Stimulated activated CD4-positive, alpha-beta T cell treated with anti-CD3 and anti-CD28 coated beads, Interleukin-4, amount 100 ng/mL, for 48 hours (primary cell): Measurements from ENCODE around the gene SUFU.
"Not testable (repeated sequence)": the region's sequence is repeated elsewhere in the genome, so short reads cannot be mapped to it uniquely, and the experiment has no call there.

ENCODE experiments used
- DNase-seq, 2 donors: peaks; one replicate each; pipeline ENCODE4 v3.0.0-alpha.2; 2020; ENCODE audit warnings: low read depth in 2 of 2

SUFU gene

GRCh38 chr10:102650655-102651454 is 147.1 kb downstream of the SUFU start:
- DNase-seq = no peak

GRCh38 chr10:102651455-102652169 is 147.8 kb downstream of the SUFU start:
- no peak for DNase-seq

DNA sequence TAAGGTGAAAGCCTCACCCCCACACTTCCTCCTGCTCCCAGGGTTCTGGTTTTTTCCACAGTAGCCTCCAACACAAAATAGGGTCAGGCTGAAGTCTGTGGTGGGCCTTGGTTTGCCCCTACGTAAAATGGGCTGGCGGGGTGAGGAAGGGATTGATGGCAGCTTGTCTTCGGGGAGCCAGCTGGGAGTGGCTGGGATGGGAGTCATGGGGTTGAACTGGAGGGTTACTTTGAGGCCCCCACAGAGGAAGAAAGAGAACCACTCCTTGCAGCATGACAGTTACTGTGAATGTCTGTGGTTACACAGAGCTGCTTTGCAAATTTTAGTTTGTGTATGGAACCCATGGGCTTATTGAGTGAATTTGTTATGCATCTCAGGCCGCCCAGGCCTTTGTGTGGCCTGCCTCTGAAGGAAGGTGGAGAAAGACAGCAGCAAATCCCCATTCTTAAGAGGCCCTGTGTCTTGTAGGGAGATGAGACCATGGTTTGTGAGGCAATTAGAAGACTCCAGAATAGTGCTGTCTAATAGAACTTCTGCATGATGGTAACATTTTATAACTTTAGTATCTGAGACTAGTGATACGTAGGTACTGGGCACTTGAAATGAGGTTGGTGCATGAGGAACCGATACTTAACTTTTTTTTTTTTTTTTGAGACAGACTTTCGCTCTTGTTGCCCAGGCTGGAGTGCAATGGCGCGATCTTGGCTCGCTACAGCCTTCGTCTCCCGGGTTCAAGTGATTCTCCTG is 148.6 kb downstream of the SUFU start:
- no peak for DNase-seq

DNA sequence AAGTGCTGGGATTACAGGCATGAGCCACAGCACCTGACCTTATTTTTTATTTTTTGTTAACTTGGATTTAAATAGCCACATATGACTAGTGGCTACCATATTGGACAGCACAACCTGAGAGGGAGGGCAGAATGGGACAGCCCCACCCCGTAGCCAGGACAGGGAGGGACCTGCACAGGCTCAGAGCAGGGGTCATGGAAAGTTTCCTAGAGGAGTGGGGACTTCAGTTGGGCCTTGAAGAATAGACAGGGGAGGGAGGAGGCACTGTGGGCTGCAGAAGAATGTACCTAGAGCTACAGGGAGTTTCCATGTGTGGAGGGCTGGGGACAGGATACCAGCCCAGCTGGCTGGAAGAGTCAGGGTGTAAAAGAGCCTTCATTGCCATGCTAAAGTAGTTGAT is 149.3 kb downstream of the SUFU start:
- no peak for DNase-seq

DNA sequence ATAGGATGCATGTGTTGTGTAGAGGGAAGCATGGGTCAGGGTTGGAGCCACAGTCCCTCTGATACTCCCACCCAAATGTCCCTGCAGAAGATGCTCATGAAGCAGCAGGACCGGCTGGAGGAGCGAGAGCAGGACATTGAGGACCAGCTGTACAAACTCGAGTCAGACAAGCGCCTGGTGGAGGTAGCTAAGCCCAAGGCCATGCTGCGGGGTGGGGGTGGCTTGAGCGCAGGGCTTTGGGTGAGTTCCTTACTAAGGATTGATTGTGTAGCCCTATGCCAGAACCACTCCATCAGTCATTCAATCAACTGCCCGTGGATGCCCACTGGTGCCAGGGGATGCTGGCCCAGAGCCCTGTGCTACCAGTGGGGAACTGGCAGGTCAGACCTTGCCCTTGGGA is 150.8 kb downstream of the SUFU start:
- DNase-seq = no peak

DNA sequence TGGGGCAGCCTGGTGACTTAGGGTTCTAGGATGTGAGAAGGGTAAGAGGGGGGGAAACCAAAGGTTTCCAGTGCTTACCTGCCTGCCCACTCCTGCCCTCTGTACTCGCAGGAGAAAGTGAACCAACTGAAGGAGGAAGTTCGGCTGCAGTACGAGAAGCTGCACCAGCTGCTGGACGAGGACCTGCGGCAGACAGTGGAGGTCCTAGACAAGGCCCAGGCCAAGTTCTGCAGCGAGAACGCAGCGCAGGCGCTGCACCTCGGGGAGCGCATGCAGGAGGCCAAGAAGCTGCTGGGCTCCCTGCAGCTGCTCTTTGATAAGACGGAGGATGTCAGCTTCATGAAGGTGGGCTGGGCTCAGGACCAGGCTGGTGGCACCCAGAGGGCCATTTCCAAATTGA is 151.2 kb downstream of the SUFU start:
- no peak for DNase-seq

DNA sequence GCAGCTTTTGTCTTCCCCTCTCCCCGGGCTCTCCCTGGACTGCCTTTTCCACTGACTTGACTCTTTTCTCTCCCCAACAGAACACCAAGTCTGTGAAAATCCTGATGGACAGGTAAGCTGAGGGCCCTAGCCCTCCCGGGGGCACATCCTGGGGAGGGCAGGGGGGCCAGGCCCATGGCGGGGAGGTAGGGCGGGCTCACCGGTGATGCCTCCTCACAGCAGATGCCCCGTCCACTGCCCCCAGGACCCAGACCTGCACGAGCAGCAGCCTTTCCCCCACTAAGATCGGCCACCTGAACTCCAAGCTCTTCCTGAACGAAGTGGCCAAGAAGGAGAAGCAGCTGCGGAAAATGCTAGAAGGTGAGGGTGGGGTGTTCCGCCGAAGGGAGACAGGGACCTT is 152.3 kb downstream of the SUFU start:
- DNase-seq = no peak

DNA sequence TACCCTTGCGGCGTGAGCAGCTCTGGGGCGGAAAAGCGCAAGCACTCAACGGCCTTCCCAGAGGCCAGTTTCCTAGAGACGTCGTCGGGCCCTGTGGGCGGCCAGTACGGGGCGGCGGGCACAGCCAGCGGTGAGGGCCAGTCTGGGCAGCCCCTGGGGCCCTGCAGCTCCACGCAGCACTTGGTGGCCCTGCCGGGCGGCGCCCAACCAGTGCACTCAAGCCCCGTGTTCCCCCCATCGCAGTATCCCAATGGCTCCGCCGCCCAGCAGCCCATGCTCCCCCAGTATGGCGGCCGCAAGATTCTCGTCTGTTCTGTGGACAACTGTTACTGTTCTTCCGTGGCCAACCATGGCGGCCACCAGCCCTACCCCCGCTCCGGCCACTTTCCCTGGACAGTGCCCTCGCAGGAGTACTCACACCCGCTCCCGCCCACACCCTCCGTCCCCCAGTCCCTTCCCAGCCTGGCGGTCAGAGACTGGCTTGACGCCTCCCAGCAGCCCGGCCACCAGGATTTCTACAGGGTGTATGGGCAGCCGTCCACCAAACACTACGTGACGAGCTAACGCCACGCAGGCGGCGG is 153.1 kb downstream of the SUFU start:
- DNase-seq = no peak

- DNase-seq = no peak
Observed at GRCh38 chr10:102657451-102657850, 153.7 kb downstream of the SUFU start.

GRCh38 chr10:102657984-102658724 is 154.4 kb downstream of the SUFU start:
- DNase-seq = no peak

DNA sequence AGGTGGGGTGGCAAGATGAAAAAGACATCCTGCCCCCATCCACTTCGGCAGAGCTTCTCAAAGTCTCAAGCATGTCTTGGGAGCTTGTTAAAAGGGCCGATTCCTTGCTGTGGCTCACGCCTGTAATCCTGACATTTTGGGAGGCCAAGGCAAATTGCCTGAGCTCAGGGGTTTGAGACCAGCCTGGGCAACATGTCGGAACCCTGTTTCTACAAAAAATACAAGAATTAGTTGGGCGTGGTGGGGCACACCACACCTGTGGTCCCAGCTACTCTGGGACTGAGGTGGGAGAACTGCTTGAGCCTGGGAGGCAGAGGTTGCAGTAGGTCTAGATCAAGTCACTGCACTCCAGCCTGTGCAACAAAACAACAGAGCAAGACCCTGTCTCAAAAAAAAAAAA is 155.0 kb downstream of the SUFU start:
- no peak for DNase-seq

DNA sequence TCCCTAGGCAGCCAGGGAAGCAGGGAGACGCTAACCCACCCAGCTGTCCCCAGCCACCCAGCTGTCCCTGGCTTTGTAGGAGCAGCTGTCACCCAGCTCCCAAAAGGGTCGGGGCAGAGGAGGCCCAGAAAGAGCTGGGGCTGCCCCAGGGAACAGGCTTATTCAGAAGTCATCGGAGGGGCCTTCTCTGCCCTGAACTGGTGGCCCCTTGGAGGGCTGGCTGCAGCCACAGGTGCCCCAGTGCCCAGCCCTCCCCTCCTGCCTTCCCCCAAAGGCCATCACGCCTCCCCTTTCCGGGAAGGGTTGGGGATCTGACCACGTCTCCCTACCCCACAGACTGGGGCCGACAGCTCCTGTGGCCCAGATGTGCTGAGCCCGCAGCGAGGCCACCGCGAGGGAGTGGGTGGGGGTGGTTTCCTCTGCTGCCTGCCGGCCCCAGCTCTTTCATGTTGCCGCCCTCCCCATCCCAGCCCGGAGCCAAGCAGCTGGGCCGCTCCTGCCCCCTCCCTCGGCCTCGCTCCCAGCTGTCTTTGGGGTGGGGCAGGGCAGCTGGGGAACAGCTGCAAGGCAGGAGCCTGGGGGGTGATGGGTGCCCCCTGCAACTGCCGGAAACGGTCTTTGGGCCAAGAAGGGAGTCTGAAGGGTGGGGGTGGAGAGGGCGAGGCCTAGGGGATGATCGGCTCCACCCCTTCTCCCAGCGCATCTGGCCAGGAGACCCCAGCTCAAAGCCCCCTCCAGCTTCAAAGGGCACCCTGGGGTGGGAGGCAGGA is 157.3 kb downstream of the SUFU start:
- peak; percentile 57 to 73 for DNase-seq

DNA sequence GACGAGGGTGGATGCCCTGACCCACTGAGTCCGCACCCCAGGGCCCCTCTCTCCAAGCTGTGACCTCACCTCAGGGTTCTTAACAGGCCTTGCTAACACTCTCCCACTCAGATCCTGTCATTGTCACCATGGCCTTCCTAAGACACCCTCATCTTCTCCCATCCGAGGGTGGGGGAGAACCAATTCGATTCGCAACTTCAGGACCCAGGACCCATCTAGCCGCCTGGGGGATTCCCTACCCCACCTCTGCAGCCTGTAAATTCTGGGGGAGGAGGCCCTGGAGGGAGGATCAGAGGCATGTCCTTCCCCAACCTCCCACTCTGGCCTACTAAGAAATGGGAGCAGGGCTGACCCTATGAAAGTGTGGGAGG is 157.9 kb downstream of the SUFU start:
- no peak for DNase-seq

- no peak for DNase-seq
Observed at GRCh38 chr10:102665904-102666509, 162.2 kb downstream of the SUFU start.

- DNase-seq = not testable (repeated sequence)
Observed at GRCh38 chr10:102667411-102667810, 163.6 kb downstream of the SUFU start.

DNA sequence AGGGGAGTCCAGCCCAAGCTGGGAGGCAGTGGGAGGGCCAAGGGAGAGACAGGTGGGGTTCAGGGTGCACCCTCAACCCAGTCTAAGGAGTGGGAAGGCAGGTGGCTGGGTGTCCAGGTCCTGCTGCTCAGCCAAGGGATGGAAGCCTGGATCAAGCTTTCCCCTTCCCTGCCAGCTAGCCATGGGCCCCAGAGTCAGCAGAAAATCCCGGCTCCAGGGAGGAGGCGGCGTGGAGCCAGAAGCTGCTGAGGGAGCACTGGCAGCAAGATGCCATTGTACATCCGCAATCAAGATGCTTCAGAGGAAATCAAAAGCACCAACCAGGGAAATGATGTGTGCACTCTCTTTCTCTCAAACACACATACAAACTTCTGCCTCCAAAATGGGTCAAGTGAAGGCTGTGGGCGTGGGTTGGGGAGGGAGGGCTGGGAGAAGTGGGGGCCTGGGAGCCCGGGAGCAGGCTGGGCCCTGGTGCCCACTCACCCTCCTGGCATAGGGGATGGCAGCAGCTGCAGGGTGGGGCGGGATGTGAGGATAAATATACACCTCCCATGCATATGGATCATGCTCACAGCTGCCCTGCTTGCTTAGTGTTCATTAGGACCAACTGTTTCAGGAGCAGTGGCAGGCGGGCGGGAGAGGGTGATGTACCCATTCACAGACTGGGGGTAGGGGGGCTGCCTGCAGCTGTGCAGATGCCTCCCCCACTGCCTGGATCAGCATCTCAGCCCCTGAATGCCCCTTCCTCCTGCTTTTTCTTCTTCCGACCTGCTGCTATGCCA is 164.7 kb downstream of the SUFU start:
- DNase-seq = no peak

GRCh38 chr10:102669206-102670064 is 165.7 kb downstream of the SUFU start:
- no peak for DNase-seq

DNA sequence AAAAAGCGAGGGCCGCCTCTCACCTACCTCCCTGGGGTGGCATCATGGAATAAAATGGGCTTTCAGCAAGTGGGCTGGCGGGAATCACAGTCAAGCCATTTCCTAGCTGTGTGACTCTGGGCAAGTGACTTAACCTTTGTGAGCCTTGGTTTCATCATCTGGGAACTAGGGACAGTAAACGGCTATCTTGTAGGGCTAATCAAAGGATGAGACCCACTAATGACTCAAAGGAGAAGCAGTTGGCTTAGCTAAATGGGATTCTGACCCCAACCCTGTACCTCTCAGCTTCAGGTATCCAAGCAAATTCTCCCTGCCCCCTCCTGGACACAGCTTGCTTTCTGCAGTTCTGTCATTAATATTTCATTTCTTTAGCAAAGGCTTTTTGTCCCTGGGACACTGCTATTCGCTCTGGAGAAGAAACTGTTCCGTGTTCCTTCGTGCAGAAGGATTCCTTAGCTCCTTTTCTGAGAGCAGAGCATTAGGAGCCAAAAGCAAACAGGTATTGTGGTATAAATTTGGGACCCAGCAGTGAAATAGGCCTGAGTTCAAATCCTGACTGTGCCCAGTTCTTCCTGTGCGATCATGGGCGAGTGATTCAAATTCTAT is 166.4 kb downstream of the SUFU start:
- DNase-seq = no peak
